Brain microvascular endothelial cell (primary cell): ENCODE measurements around the gene BICD1.

ENCODE experiments used
- DNase-seq: peaks from one replicate; pipeline ENCODE4 v3.0.0-alpha.2; 2020
- H3K27ac ChIP-seq: fragments of 250-450 bp; sonication (Bioruptor Pico); 2 replicates; pipeline ENCODE4 v1.5.1; 2020; ENCODE audit warnings: mild to moderate bottlenecking, moderate library complexity
- H3K27me3 ChIP-seq: fragments of 250-450 bp; sonication (Bioruptor Pico); replicated peaks from 2 replicates; pipeline ENCODE4 v1.5.1; 2020; ENCODE audit warnings: mild to moderate bottlenecking
- H3K36me3 ChIP-seq: fragments of 250-450 bp; sonication (Bioruptor Pico); replicated peaks from 2 replicates; pipeline ENCODE4 v1.5.1; 2020; ENCODE audit warnings: mild to moderate bottlenecking
- H3K4me3 ChIP-seq: 2 replicates; pipeline ENCODE4 v1.5.1; 2011; ENCODE audit warnings: low read depth, mild to moderate bottlenecking, control low read depth, low read length, moderate library complexity
- in situ Hi-C: cut with HindIII; loops from 2 replicates; pipeline ENCODE4 v1.10.0; 2017; ENCODE audit warnings: low sequenced_read_pairs, low pct_ligation_motif_present
- TF ChIP-seq, protein P1 (sequence below): IDR thresholded peaks from 2 replicates; pipeline ENCODE4 v1.5.1; 2011; ENCODE audit warnings: low read depth, mild to moderate bottlenecking, moderate library complexity, low read length, control low read depth, inconsistent platforms; ENCODE audit errors: missing control alignments

The BICD1 gene

DNA sequence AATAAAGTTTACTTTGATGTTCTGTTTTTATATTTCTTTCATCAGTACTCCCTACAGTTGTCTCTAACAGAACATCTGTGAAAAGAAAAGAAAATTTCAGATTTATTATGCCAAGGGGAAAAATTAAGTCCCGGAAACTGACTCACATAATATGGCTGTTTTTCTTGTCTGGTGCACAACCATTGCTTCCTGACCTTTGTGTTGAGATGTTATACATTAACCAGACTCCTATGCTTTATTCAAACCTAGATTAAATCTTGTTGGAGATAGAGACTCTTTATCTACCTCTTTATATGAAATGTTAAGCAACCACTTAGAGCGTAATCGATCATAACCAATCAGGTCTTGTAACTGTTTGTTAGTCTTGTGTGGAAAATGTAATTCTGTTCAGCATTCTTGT, 37.6 kb upstream of the BICD1 start:
- Histone ChIP-seq H3K27ac (no peak overlapping the region), H3K27me3 (no peaks in the 10 kb centered on the region), H3K36me3 (no peaks in the 10 kb centered on the region), H3K4me3 (no peak overlapping the region)
- in situ Hi-C loops: loop anchor here (25.0 kb wide), 1 partner anchor 243 kb away; no protein-coding TSS in a partner anchor
- TF ChIP-seq, protein P1, sequence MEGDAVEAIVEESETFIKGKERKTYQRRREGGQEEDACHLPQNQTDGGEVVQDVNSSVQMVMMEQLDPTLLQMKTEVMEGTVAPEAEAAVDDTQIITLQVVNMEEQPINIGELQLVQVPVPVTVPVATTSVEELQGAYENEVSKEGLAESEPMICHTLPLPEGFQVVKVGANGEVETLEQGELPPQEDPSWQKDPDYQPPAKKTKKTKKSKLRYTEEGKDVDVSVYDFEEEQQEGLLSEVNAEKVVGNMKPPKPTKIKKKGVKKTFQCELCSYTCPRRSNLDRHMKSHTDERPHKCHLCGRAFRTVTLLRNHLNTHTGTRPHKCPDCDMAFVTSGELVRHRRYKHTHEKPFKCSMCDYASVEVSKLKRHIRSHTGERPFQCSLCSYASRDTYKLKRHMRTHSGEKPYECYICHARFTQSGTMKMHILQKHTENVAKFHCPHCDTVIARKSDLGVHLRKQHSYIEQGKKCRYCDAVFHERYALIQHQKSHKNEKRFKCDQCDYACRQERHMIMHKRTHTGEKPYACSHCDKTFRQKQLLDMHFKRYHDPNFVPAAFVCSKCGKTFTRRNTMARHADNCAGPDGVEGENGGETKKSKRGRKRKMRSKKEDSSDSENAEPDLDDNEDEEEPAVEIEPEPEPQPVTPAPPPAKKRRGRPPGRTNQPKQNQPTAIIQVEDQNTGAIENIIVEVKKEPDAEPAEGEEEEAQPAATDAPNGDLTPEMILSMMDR: no peak
- DNase-seq: no peak

DNA sequence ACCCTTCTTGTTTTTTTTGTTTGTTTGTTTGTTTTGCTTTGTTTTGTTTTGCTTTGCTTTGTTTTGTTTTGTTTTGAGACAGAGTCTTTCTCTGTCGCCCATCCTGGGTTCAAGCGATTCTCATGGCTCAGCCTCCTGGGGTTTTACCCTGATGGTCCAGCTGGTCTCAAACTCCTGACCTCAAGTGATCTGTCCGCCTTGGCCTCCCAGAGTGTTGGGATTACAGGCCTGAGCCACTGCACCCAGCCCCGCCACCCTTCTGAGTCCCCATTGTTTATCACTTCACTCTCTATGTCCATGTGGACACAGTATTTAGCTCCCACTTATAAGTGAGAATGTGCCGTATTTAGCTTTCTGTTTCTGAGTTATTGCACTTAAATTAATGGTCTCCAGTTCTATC, 36.9 kb upstream of the BICD1 start:
- Histone ChIP-seq H3K4me3 (no peak overlapping the region), H3K27me3 (no peaks in the 10 kb centered on the region), H3K27ac (no peak overlapping the region), H3K36me3 (no peaks in the 10 kb centered on the region)
- no peak for DNase-seq
- TF ChIP-seq, protein P1: no peak
- in situ Hi-C loops: loop anchor here (25.0 kb wide), 1 partner anchor 243 kb away; no protein-coding TSS in a partner anchor

DNA sequence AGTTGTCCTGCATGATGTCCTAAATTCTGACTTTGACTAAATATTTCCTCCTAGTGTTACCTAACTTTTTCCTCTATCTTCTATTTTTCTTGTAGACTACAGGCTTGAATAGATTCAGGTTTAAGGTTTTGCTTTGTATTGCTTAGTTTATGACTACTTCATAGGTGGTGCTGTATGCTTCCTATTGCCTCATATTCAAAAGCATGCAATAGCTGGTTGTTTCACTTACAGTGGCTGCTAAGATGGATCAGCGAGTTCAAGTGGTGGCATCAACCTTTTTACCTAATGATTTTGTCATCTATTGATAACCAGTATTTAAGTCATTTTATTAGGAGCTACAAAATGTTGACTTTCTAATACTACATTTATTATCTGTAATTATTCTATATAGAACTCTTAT, 36.3 kb upstream of the BICD1 start:
- in situ Hi-C loops: loop anchor here (25.0 kb wide), 1 partner anchor 242 kb away; no protein-coding TSS in a partner anchor

DNA sequence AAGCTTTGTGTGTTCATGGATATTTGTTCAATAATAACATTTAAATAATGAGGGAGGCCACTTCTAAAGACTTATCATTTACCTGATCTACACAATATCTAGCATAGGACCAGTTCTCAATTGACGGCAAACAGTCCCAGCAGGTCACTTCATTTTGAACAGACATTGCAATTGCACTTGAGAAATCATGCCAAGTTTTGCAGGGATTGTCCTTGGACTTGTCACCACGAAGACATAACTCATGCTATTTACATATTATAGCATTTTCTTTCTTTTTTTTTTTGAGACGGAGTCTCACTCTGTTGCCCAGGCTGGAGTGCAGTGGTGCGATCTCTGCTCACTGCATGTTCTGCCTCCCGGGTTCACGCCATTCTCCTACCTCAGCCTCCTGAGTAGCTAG, 34.5 kb upstream of the BICD1 start:
- Histone ChIP-seq H3K36me3 (no peaks in the 10 kb centered on the region), H3K4me3 (no peak overlapping the region), H3K27me3 (no peaks in the 10 kb centered on the region), H3K27ac (no peak overlapping the region)
- DNase-seq: no peak
- TF ChIP-seq, protein P1: no peak
- in situ Hi-C loops: loop anchor here (25.0 kb wide), 1 partner anchor 240 kb away; no protein-coding TSS in a partner anchor

More for the DNA sequence above, 36.3 kb upstream of the BICD1 start:
- Histone ChIP-seq H3K36me3 (no peaks in the 10 kb centered on the region), H3K4me3 (no peak overlapping the region), H3K27ac (no peak overlapping the region), H3K27me3 (no peaks in the 10 kb centered on the region)
- DNase-seq: no peak
- TF ChIP-seq, protein P1: no peak

DNA sequence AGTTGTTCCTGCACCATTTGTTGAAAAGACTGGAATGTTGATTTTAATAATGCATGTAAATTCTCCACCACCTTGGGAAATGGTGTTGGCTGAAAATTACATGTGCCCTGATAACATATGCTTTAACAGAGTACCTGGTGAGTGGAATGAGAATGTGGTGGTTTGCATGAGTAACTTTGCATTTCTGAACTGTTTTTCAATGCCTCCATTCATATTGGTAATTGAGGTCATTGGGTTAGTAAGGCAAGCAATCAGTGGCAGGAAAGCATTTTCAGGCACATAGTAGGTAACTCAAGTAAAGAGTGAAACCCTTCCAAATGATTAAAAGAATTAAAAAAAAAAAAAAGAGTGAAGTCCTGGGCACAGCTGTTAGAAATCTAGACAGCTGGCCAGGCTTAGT, 32.2 kb upstream of the BICD1 start:
- in situ Hi-C loops: loop anchor here (25.0 kb wide), 1 partner anchor 238 kb away; no protein-coding TSS in a partner anchor
- TF ChIP-seq, protein P1: no peak
- H3K27ac ChIP-seq: no peak overlapping the region
- no peaks in the 10 kb centered on the region for H3K27me3 ChIP-seq
- H3K4me3 ChIP-seq: no peak overlapping the region
- no peaks in the 10 kb centered on the region for H3K36me3 ChIP-seq
- no peak for DNase-seq

DNA sequence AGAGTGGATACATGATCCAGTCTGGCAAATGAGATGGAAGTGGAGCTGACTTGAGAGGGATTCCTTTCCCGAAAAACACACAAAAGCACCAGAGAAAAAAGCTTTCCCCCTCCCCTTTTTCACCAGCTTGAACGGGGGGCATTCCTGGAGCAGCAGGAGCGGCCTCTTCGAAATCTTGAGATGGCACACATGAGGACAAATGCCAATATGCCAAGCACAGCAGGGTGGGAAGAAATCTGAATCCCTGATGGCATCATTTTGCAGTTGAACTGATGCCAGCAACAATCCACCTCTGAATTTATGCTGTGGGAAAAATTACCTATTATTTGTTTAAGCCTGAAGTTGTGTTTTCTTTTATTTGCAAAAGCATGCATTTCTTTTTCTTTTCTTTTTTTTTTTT, 29.7 kb upstream of the BICD1 start:
- no peak for DNase-seq
- TF ChIP-seq, protein P1: no peak
- Histone ChIP-seq H3K4me3 (no peak overlapping the region), H3K36me3 (no peaks in the 10 kb centered on the region), H3K27me3 (no peaks in the 10 kb centered on the region), H3K27ac (no peak overlapping the region)
- in situ Hi-C loops: no loop called here
